Measurements from ENCODE around the gene STON2.

The STON2 gene

DNA sequence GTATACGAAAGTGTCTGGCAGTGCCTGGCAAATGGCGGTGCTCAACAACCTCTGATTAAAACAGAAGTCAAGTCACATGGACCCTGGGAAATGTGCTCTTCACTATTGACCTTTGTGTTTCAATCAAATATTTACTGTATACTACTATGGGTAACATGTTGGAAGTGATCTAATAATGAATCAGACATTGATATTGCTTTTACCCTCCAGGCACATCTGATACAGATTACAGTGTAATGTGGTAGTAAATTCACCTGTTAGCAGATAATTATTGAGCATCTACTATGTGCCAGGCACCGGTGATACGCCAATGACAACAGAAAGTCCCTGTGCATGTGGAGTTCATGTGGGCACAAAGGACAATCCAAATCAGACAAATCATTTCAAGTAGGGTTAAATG lies 63.1 kb downstream of the STON2 start:
- in situ Hi-C loops (cut with MboI; ENCODE audit: low sequenced_read_pairs), result no loop called here

DNA sequence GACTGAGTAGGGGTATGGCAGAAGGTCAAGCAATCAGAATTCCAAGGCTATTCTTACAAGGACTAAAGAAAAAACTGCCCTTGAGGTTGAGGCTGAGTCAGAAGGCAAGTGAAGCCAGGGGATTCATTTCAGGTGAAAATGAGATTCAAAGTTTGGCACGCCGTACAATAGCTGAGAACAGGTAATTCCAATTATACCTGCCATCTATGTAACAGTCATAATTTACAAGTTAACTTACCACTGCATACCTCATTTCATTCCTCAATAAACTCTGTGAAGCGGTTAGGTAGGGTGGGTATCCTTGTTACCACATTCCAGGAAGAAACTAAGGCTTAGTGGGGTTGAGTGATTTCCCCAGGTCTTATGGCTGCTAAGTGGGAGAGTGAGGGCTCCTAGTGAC lies 64.1 kb downstream of the STON2 start:
- in situ Hi-C loops (cut with MboI; ENCODE audit: low sequenced_read_pairs), result no loop called here

DNA sequence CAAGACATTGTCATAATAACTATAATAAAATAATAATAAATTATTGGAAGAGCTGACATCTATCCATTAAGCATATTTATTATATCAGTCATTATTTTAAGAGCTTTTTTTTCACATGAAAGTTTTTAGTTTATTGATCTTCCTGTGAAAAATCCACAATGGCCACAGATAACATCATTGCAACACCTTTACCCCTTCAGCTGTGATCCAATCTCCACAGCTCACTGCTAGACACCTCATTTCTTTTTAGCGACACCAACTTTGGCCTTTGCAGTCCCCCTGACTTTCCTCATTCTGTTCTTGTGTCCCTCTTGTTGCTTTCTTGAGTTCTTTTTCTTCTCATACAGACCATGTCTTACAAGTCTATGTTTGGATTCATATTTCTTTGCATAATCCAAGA lies 67.4 kb downstream of the STON2 start:
- in situ Hi-C loops (cut with MboI; ENCODE audit: low sequenced_read_pairs), result no loop called here

DNA sequence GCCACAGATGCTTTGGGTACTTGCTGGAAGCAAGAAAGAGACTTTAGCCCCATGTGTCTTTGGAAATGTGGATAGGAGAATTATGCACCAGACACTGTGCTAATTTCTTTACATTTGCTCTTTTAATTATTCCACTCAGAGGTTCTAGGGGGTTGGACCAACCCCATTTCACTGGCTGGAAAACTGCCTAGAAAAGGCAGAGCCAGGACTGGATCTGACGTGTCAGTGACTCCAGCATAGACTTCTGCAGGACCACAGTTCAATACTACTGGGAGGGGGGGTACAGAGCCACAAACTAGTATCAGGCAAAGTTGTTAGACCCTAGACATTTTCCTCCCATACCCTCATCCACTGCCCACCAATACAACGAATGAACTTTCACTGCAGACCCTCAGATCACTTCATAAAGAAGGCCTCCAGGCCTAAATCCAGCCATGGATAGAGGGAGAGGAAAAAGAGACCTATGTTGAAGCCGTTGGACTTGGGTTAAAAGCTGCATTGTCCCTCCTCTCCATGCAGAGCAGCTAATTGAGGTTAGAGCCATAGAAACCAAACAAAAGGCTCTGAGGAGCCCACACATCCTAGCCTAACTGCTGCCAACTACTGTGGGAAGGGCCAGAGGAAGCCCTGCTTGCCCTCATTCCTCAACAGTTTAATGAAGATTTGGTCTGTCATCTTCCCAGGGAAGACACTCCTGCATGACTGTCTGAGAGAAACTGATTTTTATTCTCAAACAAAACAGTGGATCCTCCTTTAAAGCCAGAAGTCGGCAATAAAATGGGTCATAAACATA lies 68.7 kb downstream of the STON2 start:
- in situ Hi-C loops (cut with MboI; ENCODE audit: low sequenced_read_pairs), result no loop called here

DNA sequence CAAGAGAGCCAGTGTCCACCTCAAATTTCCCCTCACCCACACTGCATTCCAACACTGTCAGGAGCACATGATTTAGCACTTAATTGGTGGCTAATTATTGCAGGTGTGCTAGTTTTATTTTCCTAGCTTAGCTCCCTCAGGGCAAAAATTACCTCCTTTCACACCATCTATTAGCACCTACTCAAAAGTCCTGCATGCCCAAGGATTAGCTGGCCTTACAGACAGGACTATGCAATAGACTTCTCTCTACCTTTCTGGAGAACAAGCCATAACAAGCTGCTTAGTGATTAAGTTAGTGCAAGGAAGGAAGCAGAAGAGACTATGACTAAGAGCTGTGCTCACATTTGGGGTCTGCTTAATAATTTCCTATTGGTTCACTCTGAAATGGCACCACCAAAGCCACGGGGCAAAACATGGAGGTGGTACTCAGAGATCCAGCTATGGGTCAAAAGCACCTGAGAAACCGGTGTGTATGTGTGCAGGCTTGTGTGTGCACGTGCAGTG lies 69.5 kb downstream of the STON2 start:
- in situ Hi-C loops (cut with MboI; ENCODE audit: low sequenced_read_pairs), result no loop called here

DNA sequence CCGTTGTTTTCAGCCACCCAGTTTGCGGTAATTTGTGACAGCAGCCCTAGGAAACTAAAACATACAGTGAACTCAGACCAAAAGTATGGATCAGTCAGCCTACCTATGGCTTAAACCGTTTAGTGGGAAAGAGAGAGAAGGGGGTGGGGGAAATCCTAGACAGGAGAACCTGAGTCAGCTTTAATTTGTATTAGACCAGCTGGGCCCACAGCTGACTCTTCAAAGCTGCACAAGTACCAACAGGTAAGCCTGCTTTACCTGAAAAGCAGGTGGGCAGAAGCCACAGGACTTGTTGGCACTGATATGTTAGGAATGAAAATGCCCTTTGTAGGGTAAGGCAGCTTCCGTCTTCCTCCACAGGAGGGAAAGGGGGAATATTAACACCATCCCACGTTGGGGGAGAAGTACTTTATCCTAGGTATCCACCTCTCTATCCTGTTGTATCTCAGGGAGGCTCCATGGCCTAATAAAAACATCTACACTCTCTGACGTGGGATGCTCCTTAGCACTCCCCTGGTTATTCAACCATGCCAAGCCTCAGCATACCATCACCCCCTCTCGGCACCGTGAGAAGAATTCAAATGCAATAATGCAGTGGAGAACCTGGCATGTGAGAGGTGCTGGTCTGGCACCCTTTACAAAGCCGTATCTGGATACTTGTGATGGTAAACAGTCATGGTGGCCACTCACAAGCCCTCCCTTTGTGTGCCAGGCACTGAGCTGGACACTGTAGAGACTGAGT lies 70.3 kb downstream of the STON2 start:
- in situ Hi-C loops (cut with MboI; ENCODE audit: low sequenced_read_pairs), result no loop called here

DNA sequence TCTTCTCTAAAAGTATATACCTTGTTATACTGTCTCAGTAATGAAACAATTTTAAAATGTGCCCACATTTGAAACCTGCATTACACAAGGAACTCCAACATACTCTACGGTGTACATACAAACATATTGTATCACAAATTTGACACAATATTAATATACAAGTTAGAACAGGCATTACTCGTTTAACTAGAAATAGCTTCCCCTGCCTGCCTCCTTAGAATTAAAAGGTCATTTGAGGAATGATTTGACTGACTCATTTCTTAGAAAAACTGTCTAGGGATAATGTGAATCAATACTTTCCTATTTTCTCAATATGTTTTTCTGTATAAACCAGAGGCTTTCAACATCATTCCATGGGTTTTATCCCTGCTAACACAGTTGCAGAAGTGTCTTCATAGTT lies 73.7 kb downstream of the STON2 start:
- in situ Hi-C loops (cut with MboI; ENCODE audit: low sequenced_read_pairs), result no loop called here

DNA sequence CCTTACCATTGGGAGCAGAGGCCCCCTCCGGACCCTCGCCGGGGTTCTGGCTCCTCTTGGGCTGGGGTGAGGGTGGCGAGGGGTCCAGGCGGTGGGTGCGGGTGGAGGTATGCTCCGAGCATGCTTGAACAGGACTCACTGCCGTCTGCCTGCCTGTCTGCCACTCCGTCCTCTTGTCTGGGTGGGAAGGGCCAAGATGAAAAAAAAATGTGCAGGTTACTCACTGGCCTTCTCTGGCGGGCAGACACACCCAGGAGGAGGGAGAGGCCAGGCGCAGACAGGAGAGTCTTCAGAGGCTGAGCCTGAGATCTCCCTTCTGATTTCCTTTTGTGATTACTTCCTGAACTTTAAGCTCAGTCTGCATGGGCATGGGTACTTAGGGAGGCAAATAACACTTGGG lies 76.1 kb downstream of the STON2 start:
- in situ Hi-C loops (cut with MboI; ENCODE audit: low sequenced_read_pairs), result no loop called here

DNA sequence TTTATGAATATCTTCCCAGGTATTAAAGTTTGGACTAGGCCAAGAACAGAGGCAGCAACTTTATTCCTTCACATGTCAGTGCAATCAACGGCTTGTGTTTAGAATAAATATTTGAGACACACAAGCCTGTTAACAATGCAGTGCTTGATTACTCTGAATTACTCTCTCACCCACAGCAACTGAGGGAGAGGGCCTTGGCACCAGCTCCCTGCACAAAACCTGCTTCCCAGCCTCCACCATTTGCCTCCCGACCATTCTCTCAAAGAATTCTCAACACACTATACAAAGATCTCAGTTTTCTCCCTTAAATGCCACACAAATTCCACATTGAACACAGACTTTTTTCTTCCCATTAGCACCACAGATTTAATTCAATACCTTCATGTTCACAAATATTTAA lies 77.0 kb downstream of the STON2 start:
- in situ Hi-C loops (cut with MboI; ENCODE audit: low sequenced_read_pairs), result no loop called here

DNA sequence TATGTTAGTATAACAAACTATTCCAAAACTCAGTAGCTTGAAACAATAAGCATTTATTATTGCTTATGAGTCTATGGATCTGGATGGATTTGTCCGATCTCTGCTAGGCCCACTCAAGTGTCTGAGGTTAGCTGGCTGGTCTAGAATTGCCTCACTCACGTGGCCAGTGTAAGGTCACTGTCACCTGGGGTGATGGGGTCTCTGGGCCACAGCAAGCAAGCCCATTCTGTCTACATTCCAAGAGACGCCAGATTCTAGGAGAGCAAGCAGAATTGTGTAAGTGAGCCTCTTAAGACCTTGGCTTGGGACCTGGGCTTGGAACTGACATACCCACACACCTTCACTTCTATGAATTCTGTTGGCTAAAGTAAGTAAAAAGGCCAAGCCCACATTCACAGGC lies 80.2 kb downstream of the STON2 start:
- in situ Hi-C loops (cut with MboI; ENCODE audit: low sequenced_read_pairs), result no loop called here

DNA sequence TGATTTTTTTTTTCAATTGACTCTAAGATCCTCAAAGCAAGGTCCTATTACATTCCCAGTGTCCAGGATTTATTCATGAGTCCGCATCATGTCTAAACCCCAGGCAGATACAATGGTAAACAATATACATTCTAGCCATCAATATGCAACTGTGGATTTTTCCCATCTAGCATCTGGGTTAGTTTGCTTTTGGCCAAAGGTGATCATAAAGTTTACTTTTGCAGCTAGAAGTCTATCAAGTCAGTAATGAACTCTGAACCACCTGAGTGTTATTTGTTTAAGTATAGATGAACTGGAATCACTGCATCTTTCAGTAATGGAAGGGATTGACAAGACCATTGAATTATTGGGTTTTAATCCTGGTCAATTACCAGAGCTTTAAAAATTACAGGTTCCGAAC lies 80.8 kb downstream of the STON2 start:
- in situ Hi-C loops (cut with MboI; ENCODE audit: low sequenced_read_pairs), result no loop called here

DNA sequence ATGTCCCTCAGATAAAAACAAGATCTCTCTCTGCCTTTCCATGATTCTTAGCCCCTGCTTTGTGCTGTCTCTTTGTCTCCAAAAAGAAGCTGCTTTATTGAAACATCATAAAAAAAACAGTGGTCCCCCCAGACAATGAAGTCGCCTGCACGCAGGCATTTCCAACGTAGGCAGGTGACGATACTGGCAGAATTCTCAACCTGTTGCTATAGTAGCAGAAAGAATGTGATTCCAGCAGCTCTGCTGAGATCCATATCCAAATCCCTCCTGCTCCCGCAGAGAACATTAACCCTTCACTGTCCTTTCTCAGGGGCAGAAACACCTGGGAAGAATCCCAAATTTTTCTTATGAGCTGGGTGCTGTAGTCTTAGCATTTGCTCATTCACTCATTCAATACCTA lies 84.8 kb downstream of the STON2 start:
- in situ Hi-C loops (cut with MboI; ENCODE audit: low sequenced_read_pairs), result no loop called here

DNA sequence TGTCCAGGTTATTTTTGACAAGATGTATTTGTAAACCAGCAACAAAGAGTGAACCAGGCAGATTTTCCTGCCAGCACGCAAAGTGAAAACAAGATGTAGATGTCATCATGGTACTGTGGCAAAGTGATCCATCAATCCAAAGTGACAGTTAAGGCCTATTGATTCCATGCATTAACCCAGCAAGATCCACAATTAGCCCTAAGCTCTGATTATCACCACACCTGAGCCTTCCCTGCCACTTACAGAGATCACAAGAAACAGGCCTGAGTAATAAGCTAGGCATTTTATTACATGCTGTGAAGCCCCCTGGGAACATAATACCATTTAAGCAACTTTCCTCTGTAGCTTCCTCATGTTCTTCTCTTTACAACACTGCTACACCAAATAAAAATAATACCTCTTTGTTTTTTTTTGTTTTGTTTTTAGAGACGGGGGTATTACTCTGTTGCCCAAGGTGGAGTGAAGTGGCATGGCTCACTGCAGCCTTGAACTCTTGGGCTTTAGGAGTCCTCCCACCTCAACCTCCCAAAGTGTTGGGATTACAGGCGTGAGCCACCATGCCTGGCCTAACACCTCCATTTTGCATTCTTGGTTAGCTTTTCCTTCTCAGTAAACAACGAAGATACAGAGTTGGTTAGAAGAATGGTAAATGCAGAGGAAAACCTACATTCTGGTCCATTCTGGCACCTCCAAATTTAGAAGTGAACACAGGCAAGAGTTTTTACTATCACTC lies 85.5 kb downstream of the STON2 start:
- in situ Hi-C loops (cut with MboI; ENCODE audit: low sequenced_read_pairs), result no loop called here

DNA sequence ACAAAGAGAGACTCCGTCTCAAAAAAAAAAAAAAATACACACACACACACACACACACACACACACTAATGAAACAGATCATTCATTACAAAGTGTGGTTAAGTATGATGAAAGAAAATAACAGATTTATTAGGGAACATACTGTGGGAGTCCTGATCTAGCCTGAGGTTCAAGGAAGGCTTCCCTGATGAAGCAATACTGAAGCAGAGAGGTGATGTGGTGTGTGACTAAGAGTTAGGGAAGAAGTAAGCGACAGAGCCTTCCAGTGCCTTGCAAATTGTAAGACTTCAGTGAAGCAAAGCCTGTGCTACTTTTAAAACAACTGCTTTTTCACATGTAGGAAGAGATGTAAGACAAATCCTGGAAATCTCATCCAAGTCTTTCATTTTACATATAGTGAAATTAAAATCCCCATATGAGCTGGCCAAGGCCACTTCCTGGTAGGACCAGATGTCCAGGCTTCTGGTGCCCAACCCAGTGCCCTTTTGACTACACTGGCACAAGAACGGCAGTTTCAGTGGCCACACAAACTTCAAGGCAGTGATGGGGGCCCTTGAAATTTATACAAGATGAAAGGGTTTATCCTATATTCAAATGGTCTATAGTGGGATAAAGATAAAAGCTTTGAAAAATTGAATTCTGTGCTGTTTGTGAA lies 86.2 kb downstream of the STON2 start:
- in situ Hi-C loops (cut with MboI; ENCODE audit: low sequenced_read_pairs), result no loop called here

DNA sequence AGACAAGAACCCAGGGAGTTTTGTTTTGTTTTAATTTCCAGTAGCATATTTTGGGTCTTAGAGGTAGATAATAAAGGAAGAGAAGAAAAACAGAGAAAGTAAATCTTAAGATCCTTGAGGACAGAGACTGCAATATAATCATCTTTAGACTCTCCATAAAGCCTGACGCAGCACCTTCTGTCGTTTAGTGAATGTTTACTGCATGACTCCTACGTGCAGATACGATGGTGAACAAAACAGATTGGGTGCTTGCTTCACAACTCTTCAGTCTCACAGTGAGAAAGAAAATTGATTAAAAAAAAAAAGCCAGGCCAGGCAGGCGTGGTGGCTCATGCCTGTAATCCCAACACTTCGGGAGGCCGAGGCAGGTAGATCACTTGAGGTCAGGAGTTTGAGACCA lies 86.9 kb downstream of the STON2 start:
- in situ Hi-C loops (cut with MboI; ENCODE audit: low sequenced_read_pairs), result no loop called here

DNA sequence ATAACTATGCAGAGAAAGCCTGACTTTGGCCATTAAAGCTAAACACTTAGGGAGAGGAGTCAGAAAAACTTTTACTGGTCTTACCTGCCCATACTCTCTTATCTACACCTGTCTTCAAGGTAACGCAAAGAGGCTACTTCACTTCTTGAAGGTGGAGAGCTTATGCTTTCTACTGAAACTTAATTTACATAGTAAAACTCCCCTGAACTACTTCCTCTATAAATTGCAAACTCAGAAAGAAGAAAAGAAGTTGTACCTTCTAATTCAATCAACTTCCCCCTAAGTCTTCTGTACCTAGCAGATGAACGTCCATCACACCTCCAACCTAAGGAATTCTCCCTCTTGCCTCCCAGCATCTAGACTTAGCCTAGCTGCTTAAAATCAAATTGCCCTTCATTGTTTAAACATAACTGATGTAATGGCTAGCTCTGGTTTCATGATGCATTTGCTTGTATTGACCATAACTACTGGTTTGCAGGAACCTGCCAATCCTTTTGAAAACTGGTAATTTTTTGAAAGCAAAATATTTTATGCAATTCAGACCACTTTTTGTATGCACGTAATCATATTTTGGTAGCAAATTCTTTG lies 87.7 kb downstream of the STON2 start:
- in situ Hi-C loops (cut with MboI; ENCODE audit: low sequenced_read_pairs), result no loop called here

DNA sequence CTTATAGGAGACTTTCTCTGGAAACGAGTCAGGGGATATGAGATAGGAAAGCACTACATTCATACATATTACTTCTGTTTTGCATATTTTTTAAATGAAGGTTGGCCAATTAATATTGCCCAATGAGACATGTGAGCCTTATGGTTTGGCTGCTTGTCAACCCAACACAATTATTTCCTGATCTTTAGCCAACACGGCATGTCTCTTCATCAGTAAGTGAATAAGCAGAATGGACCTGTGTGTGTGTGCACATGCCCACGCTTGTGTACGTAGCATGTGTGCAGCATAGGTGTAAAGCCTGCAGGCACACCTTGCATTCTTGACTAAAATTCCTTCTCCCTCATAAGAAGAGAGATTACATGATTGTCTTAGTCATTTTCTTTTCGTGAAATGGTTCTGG lies 88.3 kb downstream of the STON2 start:
- in situ Hi-C loops (cut with MboI; ENCODE audit: low sequenced_read_pairs), result no loop called here

DNA sequence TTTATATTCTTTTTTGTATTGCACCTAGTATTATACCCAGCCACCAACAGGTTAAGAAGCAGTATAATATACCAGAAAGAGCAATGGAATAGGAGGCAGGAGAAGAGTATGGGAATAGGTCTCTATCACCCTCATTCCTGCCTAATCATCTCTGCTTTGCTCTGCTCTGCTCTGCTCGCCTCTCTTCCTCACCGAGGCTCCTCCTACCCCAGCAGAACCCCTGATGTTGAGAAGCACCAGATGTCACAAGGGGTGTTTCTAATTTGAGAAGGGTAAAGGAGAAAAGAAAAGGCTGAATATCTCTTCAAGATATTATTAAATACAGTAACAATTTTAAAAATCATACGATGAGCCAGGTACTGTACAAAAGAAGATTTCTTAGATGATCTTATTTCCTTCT lies 89.0 kb downstream of the STON2 start:
- in situ Hi-C loops (cut with MboI; ENCODE audit: low sequenced_read_pairs), result no loop called here

DNA sequence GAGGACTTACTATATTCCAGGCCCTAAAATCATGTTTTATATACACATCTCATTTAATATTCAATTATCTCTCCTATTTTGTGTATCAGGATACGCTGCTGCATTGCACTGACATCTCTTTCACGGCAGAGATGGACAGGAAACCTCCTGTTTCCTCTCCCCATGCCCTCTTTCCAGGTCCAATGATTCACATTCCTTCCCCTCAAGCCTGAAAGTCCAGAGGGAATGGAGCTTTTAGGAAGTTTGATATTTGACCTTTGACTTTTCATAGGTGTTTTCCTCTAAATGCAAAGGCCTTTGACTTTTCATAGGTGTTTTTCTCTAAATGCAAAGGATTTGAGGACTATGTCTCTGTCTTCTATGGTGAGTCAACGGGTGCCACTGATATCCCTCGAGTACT lies 89.5 kb downstream of the STON2 start:
- in situ Hi-C loops (cut with MboI; ENCODE audit: low sequenced_read_pairs), result no loop called here

DNA sequence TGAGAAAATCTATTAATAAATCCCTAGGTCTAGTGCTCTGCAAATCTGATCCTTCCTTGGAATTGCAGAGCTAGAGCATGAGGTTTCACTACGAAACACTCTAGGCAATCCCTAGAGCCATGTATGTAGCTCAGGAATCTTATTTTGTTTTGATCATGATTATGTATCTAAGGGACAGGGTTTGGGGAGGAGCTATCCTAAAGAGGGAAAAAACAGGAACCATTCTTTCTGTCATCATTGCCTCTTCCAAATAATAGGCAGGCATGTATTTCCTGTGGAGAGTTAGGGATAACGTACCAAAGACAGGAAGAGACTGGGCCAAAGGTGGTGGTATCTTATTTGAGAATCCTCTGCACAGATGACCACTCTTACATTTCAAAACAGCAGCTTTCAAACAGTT lies 90.6 kb downstream of the STON2 start:
- in situ Hi-C loops (cut with MboI; ENCODE audit: low sequenced_read_pairs), result no loop called here

DNA sequence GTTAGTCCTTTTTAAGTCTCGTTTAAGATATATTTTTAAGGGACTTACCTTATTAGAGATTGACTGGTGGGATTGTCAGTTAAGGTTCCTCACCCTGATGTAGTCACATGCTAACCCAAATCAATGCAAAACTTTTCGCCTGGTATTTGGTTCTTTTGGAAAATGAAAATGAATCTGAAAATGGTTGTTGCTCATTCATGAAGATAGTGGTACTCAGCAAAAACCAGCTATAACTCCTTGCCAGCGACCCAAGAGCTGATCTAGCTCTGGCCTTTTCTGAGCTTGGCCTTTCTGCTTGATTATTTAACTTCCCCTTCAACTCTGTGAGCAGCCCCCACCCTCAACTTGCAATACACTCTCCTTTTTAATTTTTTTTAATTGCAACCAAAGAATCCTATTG lies 94.4 kb downstream of the STON2 start:
- in situ Hi-C loops (cut with MboI; ENCODE audit: low sequenced_read_pairs), result no loop called here

All from hTERT RPE-1 (cell line).